Liver (tissue), 3 donors: ENCODE results near the gene SRSF10.

Source experiments
- JUND ChIP-seq, 2 donors: IDR thresholded peaks; 2 replicates each; pipeline ENCODE4 v1.6.1; 2016; ENCODE audit warnings: antibody characterized with exemption in 2 of 2
- NR2F2 ChIP-seq: IDR thresholded peaks from 2 replicates; pipeline ENCODE4 v1.6.1; 2016; ENCODE audit warnings: antibody characterized with exemption
- RAD21 ChIP-seq, 2 donors: IDR thresholded peaks; 2 replicates each; pipeline ENCODE4 v1.6.1; 2016; ENCODE audit warnings: antibody characterized with exemption in 2 of 2, mild to moderate bottlenecking in 2 of 2
- TAF1 ChIP-seq: conservative IDR thresholded peaks from 2 replicates; pipeline ENCODE4 v1.6.1; 2016; ENCODE audit warnings: antibody characterized with exemption, mild to moderate bottlenecking
- YY1 ChIP-seq: IDR thresholded peaks from 2 replicates; pipeline ENCODE4 v1.6.1; 2016; ENCODE audit warnings: antibody characterized with exemption, mild to moderate bottlenecking
- TF ChIP-seq, protein P1 (sequence below): fragments of 150-350 bp; IDR thresholded peaks from 2 replicates; pipeline ENCODE4 v1.5.1; 2017; ENCODE audit warnings: improper control_type of control experiment, low read depth, low read length; ENCODE audit not compliant: missing input control
- donor health status: healthy.
- donor health status: healthy.

DNA sequence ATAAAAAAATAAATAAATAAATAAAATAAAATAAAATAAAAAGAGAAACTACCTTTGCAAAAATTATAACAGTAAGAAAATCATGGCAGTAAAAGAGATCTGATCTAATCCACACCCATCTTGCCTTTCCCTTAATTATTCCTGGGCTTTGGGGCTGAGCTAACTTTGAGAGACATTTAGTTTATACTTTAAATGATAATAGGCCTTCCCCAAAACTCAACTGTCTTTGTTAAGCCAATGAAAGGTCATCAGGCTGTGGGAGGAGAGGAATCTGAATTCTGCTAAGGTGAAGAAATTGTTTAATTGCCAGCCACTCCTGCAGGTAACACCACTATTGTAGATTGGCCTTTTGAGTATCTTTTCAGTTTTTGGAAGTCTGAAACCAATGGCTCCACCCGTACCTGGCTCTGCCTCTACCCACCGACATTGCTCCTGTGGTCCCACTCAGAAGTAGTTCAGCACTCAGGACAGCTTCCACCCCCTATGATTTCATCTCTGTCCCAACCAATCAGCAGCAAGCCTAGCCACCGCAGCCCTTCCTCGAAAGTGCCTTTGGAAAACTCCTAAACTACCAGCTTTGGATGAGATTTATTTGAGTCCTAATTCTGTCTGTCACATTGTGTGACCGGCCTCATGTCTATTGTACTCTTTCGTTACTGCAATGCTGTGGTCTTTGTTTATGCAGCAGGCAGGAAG is 43.5 kb downstream of the SRSF10 start:
- TF ChIP-seq, protein P1, sequence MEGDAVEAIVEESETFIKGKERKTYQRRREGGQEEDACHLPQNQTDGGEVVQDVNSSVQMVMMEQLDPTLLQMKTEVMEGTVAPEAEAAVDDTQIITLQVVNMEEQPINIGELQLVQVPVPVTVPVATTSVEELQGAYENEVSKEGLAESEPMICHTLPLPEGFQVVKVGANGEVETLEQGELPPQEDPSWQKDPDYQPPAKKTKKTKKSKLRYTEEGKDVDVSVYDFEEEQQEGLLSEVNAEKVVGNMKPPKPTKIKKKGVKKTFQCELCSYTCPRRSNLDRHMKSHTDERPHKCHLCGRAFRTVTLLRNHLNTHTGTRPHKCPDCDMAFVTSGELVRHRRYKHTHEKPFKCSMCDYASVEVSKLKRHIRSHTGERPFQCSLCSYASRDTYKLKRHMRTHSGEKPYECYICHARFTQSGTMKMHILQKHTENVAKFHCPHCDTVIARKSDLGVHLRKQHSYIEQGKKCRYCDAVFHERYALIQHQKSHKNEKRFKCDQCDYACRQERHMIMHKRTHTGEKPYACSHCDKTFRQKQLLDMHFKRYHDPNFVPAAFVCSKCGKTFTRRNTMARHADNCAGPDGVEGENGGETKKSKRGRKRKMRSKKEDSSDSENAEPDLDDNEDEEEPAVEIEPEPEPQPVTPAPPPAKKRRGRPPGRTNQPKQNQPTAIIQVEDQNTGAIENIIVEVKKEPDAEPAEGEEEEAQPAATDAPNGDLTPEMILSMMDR = no peak
- TF ChIP-seq NR2F2 (no peak), YY1 (no peak), RAD21 (IDR thresholded peaks at IDR 0.05) (no peak), TAF1 (no peak), JUND (IDR thresholded peaks at IDR 0.05) (no peak)
